HG03469 (cell line): ENCODE results near the gene CFAP119.

ENCODE experiments used
- ATAC-seq: cut with Tn5 transposase; IDR thresholded peaks from one replicate; pipeline ENCODE4 v1.9.1; 2021; ENCODE audit warnings: mild to moderate bottlenecking, moderate library complexity, moderate number of reproducible peaks; ENCODE audit not compliant: unreplicated experiment

CFAP119 gene

GRCh38 chr16:30741461-30741914 lies 20.4 kb downstream of the CFAP119 start:
- no peak for ATAC-seq

GRCh38 chr16:30740364-30741251 lies 21.3 kb downstream of the CFAP119 start:
- ATAC-seq = no peak

DNA sequence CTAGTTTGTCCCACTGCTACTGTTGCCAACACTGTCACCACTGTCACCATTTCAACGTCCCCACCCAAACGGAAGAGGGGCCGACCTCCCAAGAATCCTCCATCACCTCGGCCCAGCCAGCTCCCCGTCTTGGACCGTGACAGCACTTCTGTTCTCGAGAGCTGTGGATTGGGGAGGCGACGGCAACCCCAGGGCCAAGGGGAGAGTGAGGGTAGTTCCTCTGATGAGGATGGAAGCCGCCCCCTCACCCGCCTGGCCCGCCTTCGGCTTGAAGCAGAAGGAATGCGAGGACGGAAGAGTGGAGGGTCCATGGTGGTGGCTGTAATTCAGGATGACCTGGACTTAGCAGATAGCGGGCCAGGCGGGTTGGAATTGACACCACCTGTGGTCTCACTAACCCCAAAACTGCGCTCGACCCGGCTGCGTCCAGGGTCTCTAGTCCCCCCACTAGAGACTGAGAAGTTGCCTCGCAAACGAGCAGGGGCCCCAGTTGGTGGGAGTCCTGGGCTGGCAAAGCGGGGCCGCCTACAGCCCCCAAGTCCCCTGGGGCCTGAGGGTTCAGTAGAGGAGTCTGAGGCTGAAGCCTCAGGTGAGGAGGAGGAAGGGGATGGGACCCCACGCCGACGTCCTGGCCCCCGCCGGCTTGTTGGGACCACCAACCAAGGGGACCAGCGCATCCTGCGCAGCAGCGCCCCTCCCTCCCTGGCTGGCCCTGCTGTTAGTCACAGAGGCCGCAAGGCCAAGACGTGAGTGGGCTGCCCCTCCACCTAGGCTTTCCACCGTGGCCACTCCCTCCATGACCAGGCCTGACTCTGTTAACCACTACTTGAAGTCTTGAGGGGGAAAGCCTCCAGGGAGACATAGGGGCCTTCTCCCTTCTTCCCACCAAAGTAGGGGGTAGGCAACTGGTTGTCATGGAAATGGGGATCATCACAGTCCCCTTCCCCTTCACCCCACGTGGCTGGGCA lies 22.6 kb downstream of the CFAP119 start:
- ATAC-seq = no peak

DNA sequence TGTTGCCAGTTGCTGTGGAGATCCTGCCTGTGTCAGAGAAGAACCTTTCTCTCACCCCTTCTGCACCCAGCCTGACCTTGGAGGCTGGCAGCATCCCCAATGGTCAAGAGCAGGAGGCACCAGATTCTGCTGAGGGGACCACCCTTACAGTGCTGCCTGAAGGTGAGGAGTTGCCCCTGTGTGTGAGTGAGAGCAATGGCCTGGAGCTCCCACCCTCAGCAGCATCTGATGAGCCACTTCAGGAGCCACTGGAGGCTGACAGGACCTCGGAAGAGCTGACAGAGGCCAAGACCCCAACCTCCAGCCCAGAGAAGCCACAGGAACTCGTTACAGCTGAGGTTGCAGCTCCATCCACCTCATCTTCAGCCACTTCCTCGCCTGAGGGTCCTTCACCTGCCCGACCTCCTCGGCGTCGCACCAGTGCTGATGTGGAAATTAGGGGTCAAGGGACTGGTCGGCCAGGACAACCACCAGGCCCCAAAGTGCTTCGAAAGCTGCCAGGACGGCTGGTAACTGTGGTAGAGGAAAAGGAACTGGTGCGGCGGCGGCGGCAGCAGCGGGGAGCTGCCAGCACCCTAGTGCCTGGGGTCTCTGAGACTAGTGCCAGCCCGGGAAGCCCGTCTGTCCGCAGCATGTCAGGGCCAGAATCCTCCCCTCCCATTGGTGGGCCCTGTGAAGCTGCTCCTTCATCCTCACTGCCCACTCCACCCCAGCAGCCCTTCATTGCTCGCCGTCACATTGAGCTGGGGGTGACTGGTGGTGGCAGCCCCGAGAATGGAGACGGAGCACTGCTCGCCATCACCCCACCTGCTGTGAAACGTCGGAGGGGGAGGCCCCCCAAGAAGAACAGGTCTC lies 23.8 kb downstream of the CFAP119 start:
- no peak for ATAC-seq

DNA sequence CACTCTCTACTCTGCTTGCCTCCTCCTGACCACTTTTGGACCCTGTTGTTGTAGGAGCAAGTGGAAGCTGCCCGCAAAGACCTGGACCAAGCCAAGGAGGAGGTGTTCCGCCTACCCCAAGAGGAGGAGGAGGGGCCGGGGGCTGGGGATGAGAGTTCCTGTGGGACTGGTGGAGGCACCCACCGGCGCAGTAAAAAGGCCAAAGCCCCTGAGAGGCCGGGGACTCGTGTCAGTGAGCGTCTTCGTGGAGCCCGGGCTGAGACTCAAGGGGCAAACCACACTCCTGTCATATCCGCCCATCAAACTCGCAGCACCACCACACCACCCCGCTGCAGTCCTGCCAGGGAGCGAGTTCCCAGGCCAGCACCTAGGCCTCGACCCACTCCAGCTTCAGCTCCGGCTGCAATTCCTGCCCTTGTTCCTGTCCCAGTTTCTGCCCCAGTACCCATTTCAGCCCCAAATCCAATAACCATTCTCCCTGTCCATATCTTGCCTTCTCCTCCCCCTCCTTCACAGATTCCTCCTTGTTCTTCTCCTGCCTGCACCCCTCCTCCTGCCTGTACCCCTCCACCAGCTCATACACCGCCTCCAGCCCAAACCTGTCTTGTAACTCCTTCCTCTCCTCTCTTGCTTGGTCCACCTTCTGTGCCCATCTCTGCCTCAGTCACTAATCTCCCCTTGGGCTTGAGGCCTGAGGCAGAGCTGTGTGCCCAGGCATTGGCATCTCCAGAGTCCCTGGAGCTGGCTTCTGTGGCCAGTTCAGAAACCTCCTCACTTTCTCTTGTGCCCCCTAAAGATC lies 24.7 kb downstream of the CFAP119 start:
- no peak for ATAC-seq

- ATAC-seq = no peak
Observed at GRCh38 chr16:30731411-30731810, 30.5 kb downstream of the CFAP119 start.

GRCh38 chr16:30728899-30729672 lies 32.8 kb downstream of the CFAP119 start:
- ATAC-seq = no peak

DNA sequence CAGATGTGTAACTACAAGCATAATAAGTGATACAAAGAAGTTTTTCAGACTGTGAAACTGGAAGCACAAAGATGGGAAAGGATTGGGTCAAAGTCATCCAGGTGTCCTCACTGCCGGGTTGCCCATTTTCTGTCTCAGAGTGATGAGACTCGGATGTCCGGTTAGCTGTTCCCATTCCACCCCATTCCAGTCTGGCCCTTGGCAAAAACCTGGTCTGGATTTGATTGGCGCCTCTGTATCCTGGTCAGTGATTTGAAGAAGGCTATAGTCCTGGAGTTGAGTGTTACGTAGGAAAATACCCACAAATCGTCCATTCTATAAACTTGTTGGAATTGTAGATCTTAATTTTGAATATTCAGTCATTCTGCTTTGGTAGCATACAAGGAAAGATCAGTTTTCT lies 33.5 kb downstream of the CFAP119 start:
- ATAC-seq = no peak

DNA sequence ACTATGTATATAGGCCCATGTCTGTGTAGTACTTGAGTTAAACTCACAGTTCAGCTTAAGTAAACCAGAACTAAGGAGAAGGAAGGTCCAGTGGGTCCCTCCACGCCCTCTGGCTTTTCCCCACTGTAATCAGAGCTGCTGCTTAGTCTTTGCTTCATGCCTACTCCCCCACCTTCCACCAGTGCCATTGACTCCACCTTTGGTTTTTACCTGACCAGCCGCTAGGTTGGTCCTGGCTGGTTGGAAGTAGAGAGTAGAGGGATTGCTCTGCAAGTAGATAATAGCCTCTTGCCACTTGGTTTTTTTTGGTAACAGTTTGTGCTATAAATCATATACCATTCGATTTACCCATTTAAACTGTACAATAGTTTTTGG lies 36.5 kb downstream of the CFAP119 start:
- no peak for ATAC-seq

DNA sequence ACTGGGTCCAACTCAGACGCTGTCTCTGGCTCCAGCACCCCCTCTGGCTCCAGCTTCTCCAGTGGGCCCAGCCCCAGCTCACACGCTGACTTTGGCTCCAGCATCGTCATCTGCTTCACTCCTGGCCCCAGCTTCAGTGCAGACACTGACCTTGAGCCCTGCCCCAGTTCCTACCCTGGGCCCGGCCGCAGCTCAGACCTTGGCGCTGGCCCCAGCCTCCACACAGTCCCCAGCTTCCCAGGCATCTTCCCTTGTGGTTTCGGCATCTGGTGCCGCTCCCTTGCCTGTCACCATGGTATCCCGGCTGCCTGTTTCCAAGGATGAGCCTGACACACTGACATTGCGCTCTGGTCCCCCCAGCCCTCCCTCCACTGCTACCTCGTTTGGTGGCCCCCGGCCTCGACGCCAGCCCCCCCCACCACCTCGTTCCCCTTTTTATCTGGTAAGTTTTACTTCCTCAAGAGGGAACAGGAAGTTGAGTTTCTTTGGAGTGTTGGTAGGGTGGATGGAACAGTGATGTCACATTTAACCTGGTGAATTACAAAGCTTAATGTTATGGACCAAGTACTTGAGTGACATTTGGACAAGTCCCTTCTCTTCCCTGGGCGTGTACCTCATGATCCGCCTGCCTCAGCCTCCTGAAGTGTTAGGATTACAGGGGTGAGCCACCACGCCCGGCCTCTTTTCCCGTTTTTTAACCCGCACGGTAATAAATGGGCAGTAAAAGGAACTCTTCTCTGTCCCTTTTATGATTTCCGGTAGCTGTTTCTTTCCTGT lies 37.0 kb downstream of the CFAP119 start:
- ATAC-seq = no peak

DNA sequence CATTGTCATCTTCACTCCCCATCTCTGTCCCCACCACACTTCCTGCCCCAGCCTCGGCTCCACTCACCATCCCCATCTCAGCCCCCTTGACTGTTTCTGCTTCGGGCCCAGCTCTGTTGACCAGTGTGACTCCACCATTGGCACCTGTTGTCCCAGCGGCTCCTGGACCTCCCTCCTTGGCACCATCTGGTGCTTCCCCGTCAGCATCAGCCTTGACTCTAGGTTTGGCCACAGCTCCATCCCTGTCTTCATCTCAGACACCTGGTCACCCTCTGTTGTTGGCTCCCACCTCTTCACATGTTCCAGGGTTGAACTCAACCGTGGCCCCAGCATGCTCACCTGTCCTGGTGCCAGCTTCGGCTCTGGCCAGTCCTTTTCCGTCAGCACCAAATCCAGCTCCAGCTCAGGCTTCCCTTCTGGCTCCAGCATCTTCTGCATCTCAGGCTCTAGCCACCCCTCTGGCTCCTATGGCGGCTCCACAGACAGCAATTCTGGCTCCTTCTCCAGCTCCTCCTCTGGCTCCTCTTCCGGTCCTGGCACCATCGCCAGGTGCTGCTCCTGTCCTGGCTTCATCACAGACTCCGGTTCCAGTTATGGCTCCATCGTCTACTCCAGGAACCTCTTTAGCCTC lies 38.0 kb downstream of the CFAP119 start:
- ATAC-seq = no peak

- no peak for ATAC-seq
Observed at GRCh38 chr16:30722916-30723315, 38.9 kb downstream of the CFAP119 start.

- ATAC-seq = no peak
Observed at GRCh38 chr16:30722443-30722842, 39.4 kb downstream of the CFAP119 start.

DNA sequence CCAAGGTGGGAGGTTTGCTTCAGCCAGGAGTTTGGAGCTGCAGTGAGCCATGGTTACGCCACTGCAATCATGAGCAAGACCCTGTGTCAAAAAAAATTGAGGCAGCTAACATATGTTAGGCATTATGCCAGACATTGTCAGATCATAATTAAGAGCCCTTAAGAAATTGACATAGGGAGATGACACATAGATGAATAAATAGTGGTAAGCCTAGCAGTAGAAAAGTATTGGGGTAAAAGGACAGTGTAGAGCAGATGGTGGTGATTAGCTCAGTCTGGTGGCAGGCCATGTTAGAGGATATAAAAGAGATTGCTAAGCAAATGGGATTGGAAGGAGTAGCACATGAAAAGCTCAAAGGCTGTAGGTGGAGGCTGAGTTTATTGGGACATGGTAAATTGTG lies 40.3 kb downstream of the CFAP119 start:
- no peak for ATAC-seq

DNA sequence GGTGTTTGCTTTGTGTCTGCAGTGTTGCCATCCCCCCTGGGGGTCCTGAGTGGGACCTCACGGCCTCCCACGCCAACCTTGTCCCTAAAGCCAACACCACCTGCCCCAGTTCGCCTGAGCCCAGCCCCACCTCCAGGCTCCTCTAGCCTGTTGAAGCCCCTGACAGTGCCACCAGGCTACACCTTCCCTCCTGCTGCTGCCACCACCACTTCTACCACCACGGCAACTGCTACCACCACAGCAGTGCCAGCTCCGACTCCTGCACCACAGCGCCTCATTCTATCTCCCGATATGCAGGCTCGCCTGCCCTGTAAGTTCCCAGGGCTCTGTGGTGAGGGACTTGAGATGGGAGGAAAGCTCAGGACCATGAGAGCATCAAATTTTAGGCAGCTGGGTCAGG lies 40.7 kb downstream of the CFAP119 start:
- no peak for ATAC-seq

DNA sequence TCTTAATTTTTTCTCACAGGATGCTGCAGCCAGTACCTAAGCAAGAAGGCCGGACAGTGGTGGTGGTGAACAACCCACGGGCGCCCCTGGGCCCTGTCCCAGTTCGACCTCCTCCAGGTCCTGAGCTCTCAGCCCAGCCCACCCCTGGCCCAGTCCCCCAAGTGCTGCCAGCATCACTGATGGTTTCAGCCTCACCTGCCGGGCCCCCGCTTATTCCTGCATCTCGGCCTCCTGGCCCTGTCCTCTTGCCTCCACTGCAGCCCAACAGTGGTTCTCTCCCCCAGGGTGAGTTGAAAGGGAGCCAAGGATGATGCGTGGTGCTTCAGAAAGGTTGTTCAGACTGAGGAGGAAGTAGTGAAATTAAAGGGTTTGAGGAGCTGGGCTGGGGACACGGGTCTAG lies 41.2 kb downstream of the CFAP119 start:
- no peak for ATAC-seq

- no peak for ATAC-seq
Observed at GRCh38 chr16:30720086-30720485, 41.8 kb downstream of the CFAP119 start.
